Endodermal cell (in vitro differentiated cells): ENCODE measurements around the gene SPECC1. TPM values are rescaled to one million over a fixed set of nuclear protein-coding genes. Genes with fewer than 3 reads are reported as not detected.

Source experiments
- DNase-seq: peaks from one replicate; pipeline ENCODE4 v3.0.0-alpha.2; 2017
- H3K27ac ChIP-seq: 2 replicates; pipeline ENCODE4 v1.5.1; 2013; ENCODE audit warnings: mild to moderate bottlenecking, low read depth, low read length, moderate library complexity
- H3K27me3 ChIP-seq: 2 replicates; pipeline ENCODE4 v1.6.1; 2013; ENCODE audit warnings: mild to moderate bottlenecking, low read length, moderate library complexity; ENCODE audit not compliant: insufficient read depth, control insufficient read depth, poor library complexity, severe bottlenecking
- H3K36me3 ChIP-seq: 2 replicates; pipeline ENCODE4 v1.7.0; 2013; ENCODE audit warnings: mild to moderate bottlenecking, low read length, moderate library complexity; ENCODE audit not compliant: control insufficient read depth, insufficient read depth
- H3K4me1 ChIP-seq: one replicate; pipeline ENCODE4 v1.7.0; 2013; ENCODE audit warnings: low read length; ENCODE audit not compliant: control insufficient read depth, insufficient read depth
- H3K4me3 ChIP-seq: 2 replicates; pipeline ENCODE4 v1.5.1; 2013; ENCODE audit warnings: mild to moderate bottlenecking, low read length, moderate library complexity
- H3K9ac ChIP-seq: 2 replicates; pipeline ENCODE4 v1.6.1; 2013; ENCODE audit warnings: mild to moderate bottlenecking, low read length, moderate library complexity; ENCODE audit not compliant: poor library complexity, severe bottlenecking; ENCODE audit errors: extremely low read depth
- H3K9me3 ChIP-seq: 2 replicates; pipeline ENCODE4 v1.6.1; 2013; ENCODE audit warnings: mild to moderate bottlenecking, low read length, moderate library complexity; ENCODE audit not compliant: control insufficient read depth
- H3K27ac Mint-ChIP-seq: 2 replicates; pipeline ENCODE4 v1.8.0; 2020; ENCODE audit warnings: mixed read lengths
- H3K27me3 Mint-ChIP-seq: 2 replicates; pipeline ENCODE4 v1.8.0; 2021; ENCODE audit warnings: mild to moderate bottlenecking, mixed read lengths; ENCODE audit not compliant: insufficient read depth
- H3K36me3 Mint-ChIP-seq: 2 replicates; pipeline ENCODE4 v1.8.0; 2020; ENCODE audit warnings: low read depth, mixed read lengths
- H3K4me1 Mint-ChIP-seq: 2 replicates; pipeline ENCODE4 v1.8.0; 2020; ENCODE audit warnings: mixed read lengths
- H3K4me3 Mint-ChIP-seq: 2 replicates; pipeline ENCODE4 v1.8.0; 2020; ENCODE audit warnings: mild to moderate bottlenecking, moderate library complexity, mixed read lengths
- H3K9me3 Mint-ChIP-seq: 2 replicates; pipeline ENCODE4 v1.8.0; 2020; ENCODE audit warnings: mild to moderate bottlenecking, mixed read lengths
- WGBS, 2 experiments: methylation state at CpG; one replicate each; pipeline versions ENCODE4 v1.1.5 to v1.1.7; 2013; ENCODE audit warnings: missing lambda C conversion rate in 2 of 2, mixed read lengths in 1 of 2; ENCODE audit not compliant: insufficient coverage in 1 of 2, insufficient read length in 1 of 2; 5-methylcytosine and 5-hydroxymethylcytosine counted together
- total RNA-seq, 2 donors: library from RNA; stranded (reverse); fragmentation: NEBNext Ultra II Directional in 1 of 2; extraction: Animal tissue kit (Norgen Biotek cat#: 25700) in 1 of 2; gene quantifications; 2 replicates in 1 of 2; 3 replicates in 1 of 2; pipeline ENCODE4 v1.2.1, GENCODE V29; 2021
- TF ChIP-seq, protein P1 (sequence below): fragments of 200-600 bp; sonication (generic); conservative IDR thresholded peaks from 2 replicates; pipeline ENCODE4 v1.5.0; 2021; ENCODE audit warnings: antibody characterized with exemption, mild to moderate bottlenecking

The SPECC1 gene
- total RNA-seq, 2 donors from 2014 or later: 48.7 to 60.6 TPM

DNA sequence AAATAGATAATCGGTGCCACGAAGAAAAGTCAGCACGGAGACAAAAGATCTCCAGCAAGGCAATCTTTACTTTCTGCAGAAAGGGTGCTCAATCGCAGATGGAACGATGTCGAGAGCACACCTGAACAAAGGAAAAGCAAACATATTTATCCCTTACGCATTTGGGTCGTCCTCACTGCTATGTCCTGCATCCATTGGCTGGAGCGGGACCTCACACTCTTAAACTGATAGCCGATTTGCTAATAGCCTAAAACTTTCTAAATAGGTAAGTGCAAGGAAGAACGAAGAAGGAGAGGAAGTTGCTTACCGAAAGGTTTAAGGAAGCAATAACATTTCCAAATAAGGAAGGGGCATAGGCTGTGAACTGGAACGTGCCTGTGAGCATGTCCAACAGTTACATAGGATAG is 30.4 kb upstream of the SPECC1 start:
- no peaks in the 10 kb centered on the region for H3K27me3 Mint-ChIP-seq
- Histone ChIP-seq H3K27me3 (no peaks in the 10 kb centered on the region), H3K9ac (no peak overlapping the region), H3K4me3 (peak overlapping the region; percentile 99), H3K27ac (no peak overlapping the region), H3K4me1 (peaks cover 3% of the 10 kb centered on the region), H3K36me3 (peaks cover 22% of the 10 kb centered on the region), H3K9me3 (peaks cover 10% of the 10 kb centered on the region)
- peaks cover 3% of the 10 kb centered on the region for H3K4me1 Mint-ChIP-seq
- no peaks in the 10 kb centered on the region for H3K9me3 Mint-ChIP-seq
- 96 to 98% methylated on average over 12 to 13 of the region's 13 CpGs for WGBS, 2 experiments
- TF ChIP-seq, protein P1, sequence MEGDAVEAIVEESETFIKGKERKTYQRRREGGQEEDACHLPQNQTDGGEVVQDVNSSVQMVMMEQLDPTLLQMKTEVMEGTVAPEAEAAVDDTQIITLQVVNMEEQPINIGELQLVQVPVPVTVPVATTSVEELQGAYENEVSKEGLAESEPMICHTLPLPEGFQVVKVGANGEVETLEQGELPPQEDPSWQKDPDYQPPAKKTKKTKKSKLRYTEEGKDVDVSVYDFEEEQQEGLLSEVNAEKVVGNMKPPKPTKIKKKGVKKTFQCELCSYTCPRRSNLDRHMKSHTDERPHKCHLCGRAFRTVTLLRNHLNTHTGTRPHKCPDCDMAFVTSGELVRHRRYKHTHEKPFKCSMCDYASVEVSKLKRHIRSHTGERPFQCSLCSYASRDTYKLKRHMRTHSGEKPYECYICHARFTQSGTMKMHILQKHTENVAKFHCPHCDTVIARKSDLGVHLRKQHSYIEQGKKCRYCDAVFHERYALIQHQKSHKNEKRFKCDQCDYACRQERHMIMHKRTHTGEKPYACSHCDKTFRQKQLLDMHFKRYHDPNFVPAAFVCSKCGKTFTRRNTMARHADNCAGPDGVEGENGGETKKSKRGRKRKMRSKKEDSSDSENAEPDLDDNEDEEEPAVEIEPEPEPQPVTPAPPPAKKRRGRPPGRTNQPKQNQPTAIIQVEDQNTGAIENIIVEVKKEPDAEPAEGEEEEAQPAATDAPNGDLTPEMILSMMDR: no peak
- DNase-seq: peak; percentile 75
- H3K4me3 Mint-ChIP-seq: peak overlapping the region; percentile 87
- H3K36me3 Mint-ChIP-seq: peaks cover 9% of the 10 kb centered on the region
- peak overlapping the region; percentile 96 for H3K27ac Mint-ChIP-seq

DNA sequence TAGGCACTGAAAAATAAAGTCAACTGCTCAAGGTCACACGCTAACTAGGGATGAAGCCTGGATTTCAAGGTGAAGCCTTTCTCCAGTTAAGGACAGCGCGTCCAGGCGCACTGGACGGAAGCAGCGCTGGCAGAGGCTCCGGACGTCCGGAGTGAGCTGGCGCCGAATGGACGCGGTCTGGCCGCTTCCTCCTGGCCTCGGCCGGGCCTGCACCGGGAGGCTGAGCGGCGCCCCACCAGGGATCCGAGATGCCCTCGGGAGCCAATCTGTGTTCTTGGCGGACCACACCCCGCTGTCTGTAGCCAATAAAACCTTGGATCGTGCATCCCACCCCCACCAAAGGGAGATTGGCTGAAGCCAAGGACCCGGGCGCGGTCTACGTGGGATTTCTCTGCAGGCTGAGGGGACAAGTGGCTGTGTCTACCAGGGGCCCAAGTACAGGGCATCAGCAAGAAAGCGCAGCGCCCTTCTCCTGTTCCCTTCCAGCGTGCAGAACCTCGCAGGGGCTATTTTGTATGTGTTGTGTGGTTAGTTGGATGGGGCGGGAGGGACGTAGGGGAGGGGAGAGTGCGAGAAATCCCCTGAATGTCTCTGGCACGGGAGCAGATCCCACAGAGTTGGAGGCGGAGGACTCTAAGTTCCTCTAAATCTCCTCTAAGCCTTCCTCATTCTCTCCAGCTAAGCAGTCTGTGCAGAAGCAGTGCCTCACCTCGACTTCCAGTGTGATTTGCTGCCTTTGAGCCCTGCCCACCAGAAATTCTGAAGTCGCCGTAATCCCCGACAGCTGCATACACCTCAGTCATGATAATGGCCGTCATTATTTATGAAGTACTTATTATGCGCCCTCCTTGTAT is 29.0 kb upstream of the SPECC1 start:
- Histone ChIP-seq H3K27ac (no peak overlapping the region), H3K36me3 (peaks cover 11% of the 10 kb centered on the region), H3K9me3 (peaks cover 10% of the 10 kb centered on the region), H3K9ac (no peak overlapping the region), H3K4me1 (peaks cover 3% of the 10 kb centered on the region), H3K4me3 (no peak overlapping the region), H3K27me3 (no peaks in the 10 kb centered on the region)
- DNase-seq: peak; percentile 98
- H3K27me3 Mint-ChIP-seq: no peaks in the 10 kb centered on the region
- 96% methylated on average over 23 to 43 of the region's 43 CpGs for WGBS, 2 experiments
- H3K36me3 Mint-ChIP-seq: peaks cover 8% of the 10 kb centered on the region
- H3K27ac Mint-ChIP-seq: no peak overlapping the region
- H3K9me3 Mint-ChIP-seq: no peaks in the 10 kb centered on the region
- H3K4me1 Mint-ChIP-seq: peaks cover 3% of the 10 kb centered on the region
- peak overlapping the region; percentile 37 for H3K4me3 Mint-ChIP-seq
- TF ChIP-seq, protein P1: no peak

DNA sequence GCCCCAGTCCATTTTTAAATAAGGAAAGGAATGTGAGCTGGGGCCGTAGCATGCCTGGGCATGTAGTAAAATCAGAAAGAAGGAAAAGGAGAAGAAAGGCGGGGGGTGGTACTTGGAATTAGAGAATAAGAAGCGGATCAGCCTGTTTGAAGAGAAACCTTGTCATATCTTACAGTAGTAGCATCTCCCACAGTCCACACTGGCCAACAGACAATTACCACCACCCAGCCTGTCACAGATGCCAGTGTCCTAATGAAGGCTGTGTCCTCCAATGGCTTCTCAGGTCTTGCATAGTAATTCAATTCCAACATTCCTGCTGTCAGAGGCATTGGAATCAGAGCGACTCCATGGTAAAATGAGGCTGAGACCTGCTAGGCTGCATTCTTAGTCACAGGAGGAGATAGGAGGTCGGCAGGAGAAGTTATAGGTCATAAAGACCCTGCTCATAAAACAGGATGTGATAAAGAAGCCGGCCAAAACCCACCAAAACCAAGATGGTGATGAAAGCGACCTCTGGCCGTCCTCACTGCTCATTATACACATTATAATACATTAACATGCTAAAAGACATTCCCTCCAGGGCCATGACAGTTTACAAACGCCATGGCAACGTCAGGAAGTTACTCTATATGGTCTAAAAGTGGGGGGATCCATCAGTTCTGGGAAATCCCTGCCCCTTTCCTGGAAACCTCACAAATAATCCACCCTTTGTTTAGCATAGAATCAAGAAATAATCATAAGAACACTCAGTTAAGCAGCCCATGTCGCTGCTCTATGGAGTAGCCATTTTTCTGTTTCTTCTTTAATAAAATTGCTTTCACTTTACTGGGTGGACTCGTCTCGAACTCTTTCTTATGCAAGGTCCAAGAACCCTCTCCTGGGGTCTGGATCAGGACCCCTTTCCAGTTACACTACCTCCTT is 22.0 kb upstream of the SPECC1 start:
- WGBS, 2 experiments: 81 to 85% methylated on average over 7 to 12 of the region's 13 CpGs
- H3K4me3 Mint-ChIP-seq: no peak overlapping the region
- H3K9me3 Mint-ChIP-seq: no peaks in the 10 kb centered on the region
- TF ChIP-seq, protein P1: no peak
- no peaks in the 10 kb centered on the region for H3K9me3 ChIP-seq
- H3K4me1 ChIP-seq: no peaks in the 10 kb centered on the region
- H3K4me3 ChIP-seq: no peak overlapping the region
- H3K9ac ChIP-seq: no peak overlapping the region
- no peak overlapping the region for H3K27ac Mint-ChIP-seq
- H3K36me3 Mint-ChIP-seq: no peaks in the 10 kb centered on the region
- DNase-seq: peak; percentile 65
- H3K36me3 ChIP-seq: no peaks in the 10 kb centered on the region
- peak overlapping the region; percentile 44 for H3K27ac ChIP-seq
- H3K27me3 Mint-ChIP-seq: peaks cover 1% of the 10 kb centered on the region
- H3K4me1 Mint-ChIP-seq: peaks cover 6% of the 10 kb centered on the region
- H3K27me3 ChIP-seq: no peaks in the 10 kb centered on the region
